Stimulated activated CD4-positive, alpha-beta T cell treated with anti-CD3 and anti-CD28 coated beads, TNF-alpha, amount 100 ng/mL, for 48 hours (primary cell): ENCODE measurements around the gene PSMA6.

Experiments used
- DNase-seq, 3 donors: peaks; one replicate each; pipeline ENCODE4 v3.0.0-alpha.2; 2020; ENCODE audit warnings: low read depth in 3 of 3

Gene PSMA6

DNA sequence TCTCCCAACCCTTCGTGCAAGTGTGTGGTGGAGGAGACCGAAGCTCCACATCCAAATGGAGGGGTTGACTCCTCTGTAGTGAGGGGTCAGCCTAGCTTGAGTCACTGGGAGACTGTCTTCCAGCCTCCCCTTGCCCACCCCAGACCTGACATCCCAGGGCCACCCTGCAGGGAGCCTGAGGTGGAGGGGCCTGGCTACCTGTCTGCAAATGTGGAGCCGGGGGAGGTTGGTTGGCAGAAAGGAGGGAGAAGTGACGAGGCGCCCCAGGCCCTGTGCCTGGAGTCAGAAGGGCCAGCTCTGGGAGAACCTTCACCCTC, 74.8 kb downstream of the PSMA6 start:
- no peak for DNase-seq
